ENCODE results near the gene COL4A3. TPM values are rescaled to one million over a fixed set of nuclear protein-coding genes. Genes with fewer than 3 reads are reported as not detected.

The COL4A3 gene
- total RNA-seq, 1 experiment from 2014 or later, result not detected

DNA sequence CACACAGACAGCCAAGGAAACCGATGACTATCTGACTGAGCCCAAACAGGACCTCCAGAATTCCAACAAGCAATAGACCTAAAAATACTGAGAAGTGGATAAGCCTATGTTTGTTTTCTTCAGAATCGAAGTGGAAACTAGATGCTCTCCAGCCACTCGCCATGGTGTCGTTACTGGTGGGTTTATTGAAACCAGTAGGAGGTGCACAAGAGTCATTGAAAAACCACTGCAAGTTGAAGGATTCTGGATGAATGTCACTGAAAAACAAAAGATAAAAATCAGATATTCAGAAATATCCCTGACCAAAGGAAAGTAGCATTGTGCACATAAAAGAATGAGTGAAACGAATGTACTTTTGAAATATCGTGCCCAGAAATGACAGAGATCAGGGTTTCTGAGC is 199.3 kb downstream of the COL4A3 start:
- H3K27ac ChIP-seq, result no peak overlapping the region
- H3K9me3 ChIP-seq (replicated peaks), result no peaks in the 10 kb centered on the region
- no peaks in the 10 kb centered on the region for H3K27me3 ChIP-seq (replicated peaks)
- peaks cover 3% of the 10 kb centered on the region; the same call in 1 of the 2 replicates for H3K36me3 ChIP-seq
- H3K4me1 ChIP-seq (replicated peaks), result peaks cover 5% of the 10 kb centered on the region
- no peak overlapping the region for H3K4me3 ChIP-seq
- no peak for DNase-seq (ENCODE audit: low read depth in 1 of 2, low spot score in 2 of 2)

Other genes with a start within 250 kb of the COL4A3 start
- not detected in 2 replicates for gene COL4A4, start 419 bp upstream of the COL4A3 start, total RNA-seq (2014; rRNA removed; shearing (Covaris generic))
- gene MFF, start 160.6 kb downstream of the COL4A3 start, total RNA-seq (2014; rRNA removed; shearing (Covaris generic)), result 99.4 and 112 TPM in 2 replicates
- not detected in 2 replicates for gene TM4SF20, start 214.7 kb downstream of the COL4A3 start, total RNA-seq (2014; rRNA removed; shearing (Covaris generic))
- gene SCYGR1, start 223.3 kb downstream of the COL4A3 start, total RNA-seq (2014; rRNA removed; shearing (Covaris generic)), result not detected in 2 replicates